NB4 (cell line): Measurements from ENCODE around the gene ARPP21.

Experiments used
- DNase-seq: peaks from one replicate; pipeline ENCODE4 v3.0.0; 2010; ENCODE audit warnings: low read depth
- H3K4me3 ChIP-seq: one replicate; pipeline ENCODE4 v1.5.1; 2011; ENCODE audit warnings: mild to moderate bottlenecking, low read depth, low read length, moderate library complexity
- MYC ChIP-seq: IDR thresholded peaks from 2 replicates; pipeline ENCODE4 v1.6.1; 2011; ENCODE audit warnings: low read depth, low read length
- POLR2A ChIP-seq: IDR thresholded peaks from 2 replicates; pipeline ENCODE4 v1.6.1; 2011; ENCODE audit warnings: mild to moderate bottlenecking; ENCODE audit not compliant: insufficient read length; ENCODE audit errors: extremely low read depth
- TF ChIP-seq, protein P1 (sequence below): IDR thresholded peaks from one replicate; pipeline ENCODE4 v1.5.1; 2012; ENCODE audit warnings: low read depth, low read length
- TF ChIP-seq, protein P2 (sequence below): IDR thresholded peaks from 2 replicates; pipeline ENCODE4 v1.6.1; 2011; ENCODE audit warnings: low read depth, low read length

ARPP21 gene

DNA sequence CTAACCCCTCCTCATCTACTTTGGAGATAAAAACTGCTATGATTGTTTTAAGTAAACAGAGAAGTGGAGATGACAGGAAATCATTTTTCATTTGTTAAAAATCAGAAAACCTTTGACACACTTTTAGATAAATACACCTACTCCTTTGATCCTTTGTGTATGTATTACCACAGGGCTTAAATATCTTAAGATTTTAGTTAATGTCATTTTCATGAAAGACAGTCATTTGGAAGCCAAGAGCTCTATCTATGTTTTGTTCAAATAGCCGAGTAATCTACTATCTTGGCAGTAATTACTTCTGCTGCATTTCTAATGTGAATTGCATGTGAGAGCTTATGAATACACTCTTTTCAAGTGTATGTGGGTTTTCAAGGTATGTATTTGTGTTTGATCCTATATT lies 2.0 kb downstream of the ARPP21 start:
- no peak overlapping the region for H3K4me3 ChIP-seq
- no peak for DNase-seq
- no peak for TF ChIP-seq POLR2A
- TF ChIP-seq, protein P1, sequence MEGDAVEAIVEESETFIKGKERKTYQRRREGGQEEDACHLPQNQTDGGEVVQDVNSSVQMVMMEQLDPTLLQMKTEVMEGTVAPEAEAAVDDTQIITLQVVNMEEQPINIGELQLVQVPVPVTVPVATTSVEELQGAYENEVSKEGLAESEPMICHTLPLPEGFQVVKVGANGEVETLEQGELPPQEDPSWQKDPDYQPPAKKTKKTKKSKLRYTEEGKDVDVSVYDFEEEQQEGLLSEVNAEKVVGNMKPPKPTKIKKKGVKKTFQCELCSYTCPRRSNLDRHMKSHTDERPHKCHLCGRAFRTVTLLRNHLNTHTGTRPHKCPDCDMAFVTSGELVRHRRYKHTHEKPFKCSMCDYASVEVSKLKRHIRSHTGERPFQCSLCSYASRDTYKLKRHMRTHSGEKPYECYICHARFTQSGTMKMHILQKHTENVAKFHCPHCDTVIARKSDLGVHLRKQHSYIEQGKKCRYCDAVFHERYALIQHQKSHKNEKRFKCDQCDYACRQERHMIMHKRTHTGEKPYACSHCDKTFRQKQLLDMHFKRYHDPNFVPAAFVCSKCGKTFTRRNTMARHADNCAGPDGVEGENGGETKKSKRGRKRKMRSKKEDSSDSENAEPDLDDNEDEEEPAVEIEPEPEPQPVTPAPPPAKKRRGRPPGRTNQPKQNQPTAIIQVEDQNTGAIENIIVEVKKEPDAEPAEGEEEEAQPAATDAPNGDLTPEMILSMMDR: no peak
- TF ChIP-seq MYC: no peak
- TF ChIP-seq, protein P2, sequence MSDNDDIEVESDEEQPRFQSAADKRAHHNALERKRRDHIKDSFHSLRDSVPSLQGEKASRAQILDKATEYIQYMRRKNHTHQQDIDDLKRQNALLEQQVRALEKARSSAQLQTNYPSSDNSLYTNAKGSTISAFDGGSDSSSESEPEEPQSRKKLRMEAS: no peak

DNA sequence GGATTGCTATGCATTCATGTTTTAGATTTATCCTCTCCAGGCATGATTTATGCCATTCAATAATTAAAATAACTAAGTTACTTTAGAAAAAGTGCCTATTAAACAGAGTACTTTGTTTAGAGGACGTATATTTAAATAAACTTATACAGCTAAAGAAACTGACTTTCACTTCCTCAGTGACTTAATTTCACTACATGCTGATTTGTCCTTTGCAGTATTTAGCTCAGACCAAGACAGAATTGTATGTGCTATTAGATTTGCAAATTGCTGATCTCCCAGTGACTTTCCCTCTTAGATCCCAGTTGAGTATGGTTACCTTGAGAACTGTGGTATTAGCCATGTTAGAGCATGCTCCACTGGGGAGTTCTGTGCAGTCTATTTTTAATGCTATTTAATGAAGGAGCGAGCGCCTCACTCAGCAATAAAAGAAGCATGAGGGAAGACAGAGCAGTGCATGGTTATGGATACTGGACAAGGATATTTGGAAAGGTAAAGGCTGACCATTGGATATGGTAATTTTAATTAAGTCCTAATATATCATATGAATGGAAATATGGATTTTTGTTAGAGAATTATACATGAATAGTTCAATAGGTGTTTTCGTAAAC lies 2.7 kb downstream of the ARPP21 start:
- TF ChIP-seq POLR2A (no peak), MYC (no peak)
- DNase-seq: no peak
- no peak overlapping the region for H3K4me3 ChIP-seq

DNA sequence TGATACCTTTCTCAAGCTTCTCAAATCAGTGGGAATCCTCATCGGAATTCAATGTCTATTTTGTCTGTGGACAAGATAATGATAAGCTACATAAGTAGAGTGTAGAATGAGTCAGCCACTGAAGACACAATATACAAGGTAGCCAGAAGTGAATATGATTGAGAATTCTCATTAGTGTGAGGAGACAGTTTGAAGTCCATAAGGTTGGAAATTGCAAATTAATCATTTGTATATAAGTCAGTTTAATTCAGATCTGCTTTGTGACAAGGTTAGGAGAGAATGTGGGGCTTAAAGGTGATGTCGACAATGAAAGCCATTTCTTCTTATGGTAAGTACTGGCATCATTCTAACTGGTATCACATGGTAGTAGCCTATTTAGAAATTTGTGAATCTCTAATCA lies 4.2 kb downstream of the ARPP21 start:
- no peak overlapping the region for H3K4me3 ChIP-seq
- DNase-seq: no peak
- TF ChIP-seq, protein P2: no peak
- TF ChIP-seq POLR2A (no peak), MYC (no peak)
- TF ChIP-seq, protein P1: no peak

DNA sequence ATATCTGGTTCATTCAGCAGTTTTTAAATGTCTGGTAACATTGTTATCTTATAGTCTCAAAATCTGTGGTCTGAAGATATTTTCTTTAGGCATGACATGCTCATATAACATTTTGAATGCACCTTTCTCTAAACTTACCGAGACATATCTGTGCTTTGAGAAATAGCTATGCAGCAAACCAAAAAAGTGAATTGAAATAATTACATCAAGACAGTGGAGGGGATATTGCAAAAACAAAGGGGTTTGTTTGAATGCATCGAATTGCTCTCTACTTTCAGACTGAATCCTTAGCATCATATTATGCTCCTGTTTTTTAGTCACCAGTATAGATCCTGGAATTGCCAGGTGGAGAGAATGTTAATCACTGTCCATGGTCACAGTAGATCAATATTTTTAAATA lies 5.1 kb downstream of the ARPP21 start:
- H3K4me3 ChIP-seq: no peak overlapping the region
- no peak for DNase-seq
- TF ChIP-seq, protein P2: no peak
- TF ChIP-seq MYC: no peak
- TF ChIP-seq, protein P1: no peak
- no peak for TF ChIP-seq POLR2A

DNA sequence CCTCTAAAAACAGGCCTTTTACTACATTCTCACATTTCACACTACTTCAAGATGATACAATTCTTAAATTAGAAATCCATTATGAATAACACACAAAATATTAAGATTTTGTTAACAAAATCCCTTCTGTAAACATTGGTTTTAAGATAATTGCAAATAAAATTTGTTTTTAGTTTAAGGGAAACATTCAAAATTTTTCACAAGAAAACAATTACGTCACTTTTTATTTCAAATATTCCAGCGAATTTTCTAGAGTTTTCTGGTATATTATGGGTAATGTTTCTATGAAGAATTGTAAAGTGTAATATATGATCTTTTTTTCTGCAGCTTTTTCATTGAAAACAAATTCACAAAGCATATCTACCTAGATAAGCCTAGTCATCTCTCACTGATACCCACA lies 5.9 kb downstream of the ARPP21 start:
- TF ChIP-seq, protein P2: no peak
- TF ChIP-seq, protein P1: no peak
- TF ChIP-seq MYC (no peak), POLR2A (no peak)
- DNase-seq: no peak
- no peak overlapping the region for H3K4me3 ChIP-seq

DNA sequence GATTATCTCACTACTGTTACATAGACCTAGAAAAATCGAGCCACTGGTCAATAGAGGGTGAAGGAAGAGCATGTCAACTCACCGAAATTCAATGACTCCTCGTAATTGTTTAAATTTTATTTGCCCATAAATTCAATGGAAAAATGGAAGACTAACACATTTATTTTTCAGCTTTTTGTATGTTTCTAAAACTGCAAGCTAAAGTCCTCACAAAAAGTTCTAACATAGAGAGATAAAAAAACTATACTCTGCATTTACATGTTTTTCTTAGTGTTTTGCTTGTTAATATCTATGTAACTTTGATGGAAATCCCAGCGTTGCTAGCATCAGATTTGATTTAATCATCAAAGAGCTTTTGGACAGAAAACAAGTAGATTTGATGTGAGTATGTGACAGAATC lies 6.8 kb downstream of the ARPP21 start:
- no peak for DNase-seq
- TF ChIP-seq MYC (no peak), POLR2A (no peak)
- TF ChIP-seq, protein P2: no peak
- TF ChIP-seq, protein P1: no peak
- no peak overlapping the region for H3K4me3 ChIP-seq
